Panc1 (cell line): ENCODE results near the gene ARHGDIB. TPM values are rescaled to one million over a fixed set of nuclear protein-coding genes. Genes with fewer than 3 reads are reported as not detected.

Experiments used
- ATAC-seq: fragments of 200-7000 bp; cut with Tn5 transposase; 2 replicates; pipeline ENCODE4 v1.9.1; 2020; ENCODE audit warnings: mild to moderate bottlenecking, moderate library complexity
- BruUV-seq: library from RNA; stranded (reverse); fragments of 400-500 nt; replicated peaks from 2 replicates; lab custom pipeline; 2021; lab: Mats Ljungman, UMichigan
- CTCF ChIA-PET: fragments of 300-600 bp; sonication (Branson Sonifier 250); formaldehyde crosslinking; loops from one replicate; lab custom pipeline; 2022; ENCODE audit warnings: antibody characterized with exemption; lab: Charles Lee
- POLR2A ChIA-PET: fragments of 300-600 bp; sonication (Branson Sonifier 250); formaldehyde crosslinking; loops from one replicate; lab custom pipeline; 2022; ENCODE audit warnings: antibody characterized with exemption; lab: Charles Lee
- DNase-seq: peaks from one replicate; pipeline ENCODE4 v3.0.0-alpha.2; 2010; ENCODE audit warnings: low read depth, low spot score
- H3K27ac ChIP-seq: 2 replicates; pipeline ENCODE4 v1.5.1; 2011; ENCODE audit warnings: mild to moderate bottlenecking, low read length, inconsistent platforms
- H3K27me3 ChIP-seq: fragments of 200-500 bp; sonication (Bioruptor generic); 2 replicates; pipeline ENCODE4 v1.6.0; 2014; ENCODE audit warnings: low read length, inconsistent platforms; ENCODE audit not compliant: control insufficient read depth, insufficient read depth
- H3K36me3 ChIP-seq: fragments of 200-500 bp; sonication (Bioruptor generic); 2 replicates; pipeline ENCODE4 v1.5.1; 2014; ENCODE audit warnings: inconsistent platforms, mild to moderate bottlenecking, low read length, moderate library complexity; ENCODE audit not compliant: control insufficient read depth, insufficient read depth
- H3K4me1 ChIP-seq: 2 replicates; pipeline ENCODE4 v1.5.1; 2011; ENCODE audit warnings: inconsistent platforms, mild to moderate bottlenecking, low read length, moderate library complexity; ENCODE audit not compliant: control insufficient read depth, insufficient read depth
- H3K4me3 ChIP-seq, 2 experiments: 2 replicates each; pipeline ENCODE4 v1.5.1; 2011 to 2012; ENCODE audit warnings: low read depth in 2 of 2, low read length in 2 of 2, mild to moderate bottlenecking in 2 of 2, inconsistent platforms in 1 of 2, moderate library complexity in 1 of 2
- H3K9me3 ChIP-seq: fragments of 200-500 bp; sonication (Bioruptor generic); 2 replicates; pipeline ENCODE4 v1.5.1; 2014; ENCODE audit warnings: low read depth, mild to moderate bottlenecking, inconsistent platforms, low read length, moderate library complexity; ENCODE audit not compliant: control insufficient read depth, insufficient read depth
- POLR2AphosphoS5 ChIP-seq: IDR thresholded peaks from 2 replicates; pipeline ENCODE4 v1.6.1; 2012; ENCODE audit warnings: mild to moderate bottlenecking, low read depth, low read length, moderate library complexity
- SIN3A ChIP-seq: IDR thresholded peaks from 2 replicates; pipeline ENCODE4 v1.6.1; 2012; ENCODE audit warnings: low read depth, mild to moderate bottlenecking, low read length, moderate library complexity, borderline replicate concordance; ENCODE audit not compliant: insufficient read depth
- TCF7L2 ChIP-seq: IDR thresholded peaks from 2 replicates; pipeline ENCODE4 v1.6.1; 2011; ENCODE audit warnings: mild to moderate bottlenecking, low read depth, low read length, inconsistent platforms
- in situ Hi-C: cut with HindIII; loops from 2 replicates; pipeline ENCODE4 v1.10.0; 2016; ENCODE audit warnings: low sequenced_read_pairs, low pct_unique_long_range_greater_than_20kb
- intact Hi-C: fragments of 100-400 bp; cut with micrococcal nuclease; formaldehyde crosslinking; loops from one replicate; pipeline ENCODE4 v1.10.0; 2022; ENCODE audit not compliant: unreplicated experiment
- total RNA-seq: library from RNA; stranded (reverse); gene quantifications from one replicate; pipeline ENCODE4 v1.2.1, GENCODE V29; 2021; ENCODE audit not compliant: unreplicated experiment
- TF ChIP-seq, protein P1 (sequence below): fragments of 450-650 bp; IDR thresholded peaks from 2 replicates; pipeline ENCODE4 v1.5.1; 2017; ENCODE audit warnings: mild to moderate bottlenecking
- TF ChIP-seq, protein P2 (sequence below), 2 experiments: IDR thresholded peaks; 2 replicates each; pipeline ENCODE4 v1.6.1; 2011 to 2012; ENCODE audit warnings: low read depth in 2 of 2, control low read depth in 1 of 2, low read length in 1 of 2, mild to moderate bottlenecking in 1 of 2, moderate library complexity in 1 of 2; ENCODE audit not compliant: insufficient read depth in 1 of 2

The ARHGDIB gene
- total RNA-seq, 1 experiment from 2014 or later, result 1.6 TPM

DNA sequence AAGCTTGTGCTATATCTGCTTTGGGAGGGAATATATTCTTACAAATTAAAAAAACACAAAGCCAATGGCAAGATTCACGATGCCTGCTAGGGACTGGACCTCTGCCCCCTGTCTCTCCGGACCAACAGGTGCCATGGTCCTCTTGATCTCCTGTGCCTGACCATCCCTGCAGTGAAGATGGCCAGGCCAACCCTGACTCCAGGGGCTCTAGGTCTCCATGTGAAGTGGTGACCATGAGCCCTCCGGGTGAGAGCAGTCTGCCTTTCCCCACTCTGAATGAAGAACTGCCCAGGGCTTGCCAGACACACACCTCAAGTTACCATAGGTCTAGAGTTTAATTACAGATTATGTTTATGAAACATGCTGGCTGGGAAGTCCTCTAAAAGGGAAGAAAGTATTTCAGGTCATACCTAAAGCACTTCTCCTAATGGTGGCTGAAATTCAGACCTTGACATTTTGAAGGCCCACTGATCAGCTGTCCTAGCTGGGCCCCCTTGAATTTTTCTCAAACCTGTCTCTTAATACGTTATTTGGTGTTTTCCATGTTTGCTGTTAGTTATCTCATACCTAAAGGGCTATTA lies 1.4 kb downstream of the ARHGDIB start:
- no peak overlapping the region for H3K27ac ChIP-seq
- no peaks in the 10 kb centered on the region for H3K36me3 ChIP-seq
- no peak for ATAC-seq
- no peak overlapping the region; a peak in 1 of 4 replicates for H3K4me3 ChIP-seq
- no TSS peak for BruUV-seq
- ChIA-PET POLR2A (no interaction called here), CTCF (no interaction called here)
- H3K9me3 ChIP-seq, result no peaks in the 10 kb centered on the region
- H3K27me3 ChIP-seq, result no peaks in the 10 kb centered on the region
- TF ChIP-seq, protein P1, sequence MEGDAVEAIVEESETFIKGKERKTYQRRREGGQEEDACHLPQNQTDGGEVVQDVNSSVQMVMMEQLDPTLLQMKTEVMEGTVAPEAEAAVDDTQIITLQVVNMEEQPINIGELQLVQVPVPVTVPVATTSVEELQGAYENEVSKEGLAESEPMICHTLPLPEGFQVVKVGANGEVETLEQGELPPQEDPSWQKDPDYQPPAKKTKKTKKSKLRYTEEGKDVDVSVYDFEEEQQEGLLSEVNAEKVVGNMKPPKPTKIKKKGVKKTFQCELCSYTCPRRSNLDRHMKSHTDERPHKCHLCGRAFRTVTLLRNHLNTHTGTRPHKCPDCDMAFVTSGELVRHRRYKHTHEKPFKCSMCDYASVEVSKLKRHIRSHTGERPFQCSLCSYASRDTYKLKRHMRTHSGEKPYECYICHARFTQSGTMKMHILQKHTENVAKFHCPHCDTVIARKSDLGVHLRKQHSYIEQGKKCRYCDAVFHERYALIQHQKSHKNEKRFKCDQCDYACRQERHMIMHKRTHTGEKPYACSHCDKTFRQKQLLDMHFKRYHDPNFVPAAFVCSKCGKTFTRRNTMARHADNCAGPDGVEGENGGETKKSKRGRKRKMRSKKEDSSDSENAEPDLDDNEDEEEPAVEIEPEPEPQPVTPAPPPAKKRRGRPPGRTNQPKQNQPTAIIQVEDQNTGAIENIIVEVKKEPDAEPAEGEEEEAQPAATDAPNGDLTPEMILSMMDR, result no peak
- TF ChIP-seq SIN3A (no peak), TCF7L2 (no peak), POLR2AphosphoS5 (no peak)
- TF ChIP-seq, protein P2, sequence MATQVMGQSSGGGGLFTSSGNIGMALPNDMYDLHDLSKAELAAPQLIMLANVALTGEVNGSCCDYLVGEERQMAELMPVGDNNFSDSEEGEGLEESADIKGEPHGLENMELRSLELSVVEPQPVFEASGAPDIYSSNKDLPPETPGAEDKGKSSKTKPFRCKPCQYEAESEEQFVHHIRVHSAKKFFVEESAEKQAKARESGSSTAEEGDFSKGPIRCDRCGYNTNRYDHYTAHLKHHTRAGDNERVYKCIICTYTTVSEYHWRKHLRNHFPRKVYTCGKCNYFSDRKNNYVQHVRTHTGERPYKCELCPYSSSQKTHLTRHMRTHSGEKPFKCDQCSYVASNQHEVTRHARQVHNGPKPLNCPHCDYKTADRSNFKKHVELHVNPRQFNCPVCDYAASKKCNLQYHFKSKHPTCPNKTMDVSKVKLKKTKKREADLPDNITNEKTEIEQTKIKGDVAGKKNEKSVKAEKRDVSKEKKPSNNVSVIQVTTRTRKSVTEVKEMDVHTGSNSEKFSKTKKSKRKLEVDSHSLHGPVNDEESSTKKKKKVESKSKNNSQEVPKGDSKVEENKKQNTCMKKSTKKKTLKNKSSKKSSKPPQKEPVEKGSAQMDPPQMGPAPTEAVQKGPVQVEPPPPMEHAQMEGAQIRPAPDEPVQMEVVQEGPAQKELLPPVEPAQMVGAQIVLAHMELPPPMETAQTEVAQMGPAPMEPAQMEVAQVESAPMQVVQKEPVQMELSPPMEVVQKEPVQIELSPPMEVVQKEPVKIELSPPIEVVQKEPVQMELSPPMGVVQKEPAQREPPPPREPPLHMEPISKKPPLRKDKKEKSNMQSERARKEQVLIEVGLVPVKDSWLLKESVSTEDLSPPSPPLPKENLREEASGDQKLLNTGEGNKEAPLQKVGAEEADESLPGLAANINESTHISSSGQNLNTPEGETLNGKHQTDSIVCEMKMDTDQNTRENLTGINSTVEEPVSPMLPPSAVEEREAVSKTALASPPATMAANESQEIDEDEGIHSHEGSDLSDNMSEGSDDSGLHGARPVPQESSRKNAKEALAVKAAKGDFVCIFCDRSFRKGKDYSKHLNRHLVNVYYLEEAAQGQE (IDR thresholded peaks at IDR 0.05; ENCODE audit: insufficient read depth in 1 of 2, low read depth in 2 of 2, low read length in 1 of 2), result no peak
- no peak for DNase-seq
- in situ Hi-C loops, result no loop called here
- intact Hi-C loops, result no loop called here
- no peaks in the 10 kb centered on the region for H3K4me1 ChIP-seq

DNA sequence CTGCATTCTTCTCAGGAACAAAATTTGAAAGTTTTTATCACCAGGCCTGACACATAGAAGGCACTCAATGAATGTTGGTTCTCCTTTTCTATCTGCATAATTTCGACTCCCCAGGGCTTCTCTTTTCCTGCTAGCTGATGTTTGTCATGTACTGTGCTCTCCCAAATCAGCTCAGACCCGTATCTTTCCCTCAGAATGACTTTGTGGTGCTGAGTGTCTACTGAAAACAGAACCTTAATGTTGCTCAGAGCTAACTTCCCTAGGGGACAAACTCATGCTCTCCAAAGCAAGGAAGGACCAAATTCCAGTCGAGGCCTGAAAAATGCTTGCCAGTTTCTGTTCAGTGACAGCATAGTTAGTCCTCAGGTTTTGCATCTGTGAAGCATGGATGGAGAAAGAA lies 1.9 kb downstream of the ARHGDIB start:
- Histone ChIP-seq H3K9me3 (no peaks in the 10 kb centered on the region), H3K36me3 (no peaks in the 10 kb centered on the region), H3K4me1 (no peaks in the 10 kb centered on the region), H3K27ac (no peak overlapping the region), H3K27me3 (no peaks in the 10 kb centered on the region), H3K4me3 (no peak overlapping the region)
- ChIA-PET CTCF (no interaction called here), POLR2A (no interaction called here)
- in situ Hi-C loops, result no loop called here
- DNase-seq, result no peak
- TF ChIP-seq TCF7L2 (no peak), SIN3A (no peak), POLR2AphosphoS5 (no peak)
- TF ChIP-seq, protein P2 (IDR thresholded peaks at IDR 0.05; ENCODE audit: insufficient read depth in 1 of 2, low read depth in 2 of 2, low read length in 1 of 2), result no peak
- no TSS peak for BruUV-seq
- intact Hi-C loops, result no loop called here
- no peak for ATAC-seq
